ENCODE measurements around the gene IGSF9.

Gene IGSF9

DNA sequence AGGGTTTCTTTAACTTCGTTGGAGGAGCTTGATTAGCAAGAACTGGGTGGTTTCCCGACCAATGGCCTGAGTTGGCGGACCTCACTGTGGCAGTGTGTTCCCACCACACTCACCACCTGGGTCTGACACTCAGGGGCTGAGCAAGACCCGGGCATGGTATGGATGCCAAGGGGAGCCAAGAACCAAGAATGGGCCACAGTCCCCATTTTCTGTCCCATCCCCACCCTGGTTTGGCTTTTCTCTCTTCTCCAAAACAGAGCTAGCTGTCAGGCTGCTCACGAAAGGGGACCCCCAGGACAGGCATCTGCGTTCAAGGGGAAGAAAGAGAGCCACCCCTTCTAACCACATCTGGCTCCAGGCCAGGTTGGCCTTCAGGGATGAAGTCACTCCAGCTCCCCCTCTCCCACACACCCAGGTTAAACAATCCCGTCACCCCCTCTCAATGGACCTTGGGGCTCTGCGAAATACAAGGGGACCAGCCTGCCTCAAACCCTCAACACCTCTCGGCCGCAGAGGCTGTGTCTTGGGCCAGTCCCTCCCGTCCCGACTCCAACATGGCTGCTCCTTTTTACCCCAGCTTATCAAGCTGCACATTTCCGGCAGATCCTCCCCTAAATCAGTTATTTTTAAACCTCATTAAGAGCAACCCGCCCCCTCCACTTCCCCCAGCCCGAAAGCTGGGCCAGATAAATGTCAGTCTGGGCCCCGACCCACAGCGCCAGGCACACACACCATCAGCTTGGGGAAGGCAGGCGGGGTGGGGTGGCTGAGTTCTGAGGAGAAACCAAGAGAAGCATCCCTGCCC lies 23.5 kb downstream of the IGSF9 start:
- no peak for TF ChIP-seq CTCF (IDR thresholded peaks at IDR 0.05; ENCODE audit: insufficient read depth, low read depth, low read length, missing control alignments)
- H3K4me3 ChIP-seq (ENCODE audit: low read depth, low read length): peak overlapping the region; percentile 69
- peak; percentile 76 for DNase-seq (ENCODE audit: low read depth)

DNA sequence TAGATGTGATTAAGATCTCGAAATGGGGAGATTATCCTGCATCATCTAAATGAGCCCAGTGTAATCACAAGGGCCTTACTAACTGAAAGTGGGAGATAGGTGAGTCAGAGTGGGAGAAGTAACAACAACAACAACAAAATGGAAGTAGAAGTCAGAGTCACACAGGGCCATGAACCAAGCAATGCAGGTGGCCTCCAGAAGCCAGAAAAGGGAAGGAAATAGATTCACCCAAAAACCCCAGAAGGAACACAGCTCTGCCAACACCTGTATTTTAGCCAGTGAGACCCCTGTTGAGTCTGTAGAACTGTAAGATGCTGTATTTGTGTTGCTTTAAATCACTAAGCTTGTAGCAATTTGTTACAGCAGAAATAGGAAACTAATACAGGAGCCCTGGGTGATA lies 24.2 kb downstream of the IGSF9 start:
- peak; percentile 78 for DNase-seq (ENCODE audit: low read depth)
- peak overlapping the region; percentile 69 for H3K4me3 ChIP-seq (ENCODE audit: low read depth, low read length)
- no peak for TF ChIP-seq CTCF (IDR thresholded peaks at IDR 0.05; ENCODE audit: insufficient read depth, low read depth, low read length, missing control alignments)

- TF ChIP-seq CTCF (IDR thresholded peaks at IDR 0.05; ENCODE audit: insufficient read depth, low read depth, low read length, missing control alignments): no peak
- H3K4me3 ChIP-seq (ENCODE audit: low read depth, low read length): peak overlapping the region; percentile 69
- DNase-seq (ENCODE audit: low read depth): no peak
Measured at GRCh38 chr1:159920651-159921050, 24.8 kb downstream of the IGSF9 start.

- TF ChIP-seq CTCF (IDR thresholded peaks at IDR 0.05; ENCODE audit: insufficient read depth, low read depth, low read length, missing control alignments): no peak
- no peak for DNase-seq (ENCODE audit: low read depth)
- no peak overlapping the region for H3K4me3 ChIP-seq (ENCODE audit: low read depth, low read length)
Measured at GRCh38 chr1:159920202-159920601, 25.2 kb downstream of the IGSF9 start.

DNA sequence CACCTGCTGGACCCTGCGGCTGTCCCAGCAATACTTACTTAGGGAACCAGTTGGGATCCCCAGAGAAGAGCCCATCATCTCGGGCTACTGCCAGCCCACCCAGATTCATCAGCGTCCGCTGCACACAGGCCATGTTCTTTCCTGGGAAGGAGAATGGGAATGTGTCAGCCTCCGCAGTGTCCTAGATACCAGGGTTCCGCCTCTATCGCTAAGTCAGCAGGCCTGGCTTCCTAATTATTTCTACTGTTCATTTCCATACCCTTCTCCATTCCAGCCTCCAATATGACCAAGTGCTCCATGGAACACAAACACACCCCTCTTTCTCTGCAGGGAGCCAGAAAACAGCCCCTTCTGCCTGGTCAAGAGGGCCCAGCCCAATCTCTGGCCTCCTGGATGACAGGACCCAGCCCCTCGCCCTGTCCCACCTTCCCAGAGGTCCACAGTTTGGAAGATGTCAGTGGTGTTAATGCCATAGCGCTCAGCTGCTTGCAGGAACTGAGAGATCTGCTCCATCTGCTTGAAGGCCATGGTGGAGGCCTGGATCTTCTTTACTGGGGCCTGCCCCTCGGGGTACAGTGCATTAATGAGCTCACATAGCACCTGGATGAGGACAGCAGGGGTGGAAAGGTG lies 26.1 kb downstream of the IGSF9 start:
- DNase-seq (ENCODE audit: low read depth): no peak
- H3K4me3 ChIP-seq (ENCODE audit: low read depth, low read length): no peak overlapping the region
- TF ChIP-seq CTCF (IDR thresholded peaks at IDR 0.05; ENCODE audit: insufficient read depth, low read depth, low read length, missing control alignments): no peak

- no peak for TF ChIP-seq CTCF (IDR thresholded peaks at IDR 0.05; ENCODE audit: insufficient read depth, low read depth, low read length, missing control alignments)
- no peak for DNase-seq (ENCODE audit: low read depth)
- H3K4me3 ChIP-seq (ENCODE audit: low read depth, low read length): no peak overlapping the region
Measured at GRCh38 chr1:159918352-159919200, 26.8 kb downstream of the IGSF9 start.
